GM21528 (cell line): ENCODE results near the gene ARL14.

ENCODE experiments used
- ATAC-seq: cut with Tn5 transposase; IDR thresholded peaks from one replicate; pipeline ENCODE4 v1.9.1; 2021; ENCODE audit warnings: mild to moderate bottlenecking, moderate library complexity; ENCODE audit not compliant: unreplicated experiment, low FRiP score

The ARL14 gene

GRCh38 chr3:160719710-160720109 lies 42.8 kb downstream of the ARL14 start:
- ATAC-seq: no peak

GRCh38 chr3:160720123-160720746 lies 43.3 kb downstream of the ARL14 start:
- peak; percentile 67 for ATAC-seq

- no peak for ATAC-seq
Measured at GRCh38 chr3:160722331-160722730, 45.4 kb downstream of the ARL14 start.

GRCh38 chr3:160725338-160725737 lies 48.4 kb downstream of the ARL14 start:
- no peak for ATAC-seq
